ENCODE measurements around the gene BMPR2. TPM values are rescaled to one million over a fixed set of nuclear protein-coding genes. Genes with fewer than 3 reads are reported as not detected.

The BMPR2 gene
- total and polyA plus RNA-seq, 2 of the 4 experiments (the other 2 are of a cell fraction), result 17.0 to 30.1 TPM

- Histone ChIP-seq H3K4me2 (ENCODE audit: low read depth, low read length) (no peak overlapping the region), H3K9me1 (ENCODE audit: insufficient read depth, low read length) (peaks cover 5% of the 10 kb centered on the region; the same call in 1 of the 2 replicates), H2AK9ac (replicated peaks; ENCODE audit: low read depth, low read length, poor library complexity) (no peak overlapping the region), H3K4me3 (ENCODE audit: insufficient read depth, low read depth, low read length) (no peak overlapping the region), H2BK15ac (ENCODE audit: low read depth, low read length) (no peak overlapping the region), H3K14ac (replicated peaks; ENCODE audit: low read depth, low read length) (no peak overlapping the region), H2AFZ (replicated peaks; ENCODE audit: low read length, poor library complexity) (no peak overlapping the region), H4K20me1 (ENCODE audit: insufficient read depth, low read length) (no peaks in the 10 kb centered on the region), H3K56ac (ENCODE audit: extremely low read depth, insufficient read depth, low read length) (no peak overlapping the region), H2AK5ac (ENCODE audit: low read depth, low read length) (no peak overlapping the region), H3K9ac (ENCODE audit: low read depth, low read length) (no peak overlapping the region), H2BK5ac (ENCODE audit: low read depth, low read length, poor library complexity, severe bottlenecking) (no peak overlapping the region), H4K5ac (ENCODE audit: low read depth, low read length) (no peak overlapping the region), H4K8ac (ENCODE audit: low read depth in 2 of 2, low read length in 2 of 2) (no peak overlapping the region), H3K79me1 (ENCODE audit: low read depth in 1 of 2, low read length in 2 of 2) (peaks cover 11 to 12% of the 10 kb centered on the region in 2 experiments), H3K4ac (ENCODE audit: low read depth, low read length) (no peak overlapping the region), H3K27me3 (ENCODE audit: control insufficient read depth, insufficient read depth, low read length) (no peaks in the 10 kb centered on the region), H4K91ac (ENCODE audit: insufficient read depth, low read depth, low read length) (no peak overlapping the region), H3K18ac (ENCODE audit: low read depth, low read length) (no peak overlapping the region), H2BK120ac (ENCODE audit: low read depth, low read length) (no peak overlapping the region), H3K27ac (ENCODE audit: insufficient read depth, low read length) (no peak overlapping the region), H2BK20ac (ENCODE audit: low read depth, low read length) (no peak overlapping the region), H3K4me1 (ENCODE audit: control insufficient read depth, insufficient read depth, low read length) (no peaks in the 10 kb centered on the region), H3K36me3 (ENCODE audit: control insufficient read depth, insufficient read depth, low read length) (peaks cover 32% of the 10 kb centered on the region), H3K23ac (ENCODE audit: low read depth, low read length) (no peak overlapping the region), H3K9me3 (ENCODE audit: control insufficient read depth, insufficient read depth, low read length) (no peaks in the 10 kb centered on the region)
- ATAC-seq (ENCODE audit: low read depth) (no peak), DNase-seq (no peak)
- BruUV-seq (replicated peaks), result no TSS peak
- ChIA-PET POLR2A (ENCODE audit: unreplicated experiment) (no interaction called here), CTCF (no interaction called here)
- TF ChIP-seq POLR2A (IDR thresholded peaks at IDR 0.05; ENCODE audit: low read depth, low read length), result no peak
- TF ChIP-seq ELK1 (IDR thresholded peaks at IDR 0.05; ENCODE audit: borderline replicate concordance, low read depth, low read length), result no peak
- TF ChIP-seq RAD21 (IDR thresholded peaks at IDR 0.05; ENCODE audit: low read length), result no peak
- no peak for TF ChIP-seq SMC3 (IDR thresholded peaks at IDR 0.05; ENCODE audit: low read depth, low read length)
- no peak for TF ChIP-seq BHLHE40 (IDR thresholded peaks at IDR 0.05; ENCODE audit: low read depth, low read length)
- intact Hi-C loops (cut with micrococcal nuclease) (no loop called here), dilution Hi-C loops (cut with HindIII; ENCODE audit: low sequenced_read_pairs, unreplicated experiment) (no loop called here), in situ Hi-C loops (cut with MboI; ENCODE audit: low sequenced_read_pairs) (no loop called here)
Observed at GRCh38 chr2:202521470-202521869, 145.3 kb downstream of the BMPR2 start.
